ENCODE results near the gene PRKD3. TPM values are rescaled to one million over a fixed set of nuclear protein-coding genes. Genes with fewer than 3 reads are reported as not detected.

PRKD3 gene
- polyA plus RNA-seq, 1 donor from 2014 or later = 51.2 TPM

- Mint-ChIP-seq H3K36me3 (no peaks in the 10 kb centered on the region), H3K27me3 (no peaks in the 10 kb centered on the region), H3K4me3 (no peak overlapping the region), H3K4me1 (peaks cover 10 to 15% (median 14%) of the 10 kb centered on the region in 3 donors), H3K27ac (peak overlapping the region in 1 of 3 donors; percentile 0), H3K9me3 (no peaks in the 10 kb centered on the region)
These were observed 2.4 kb upstream of the PRKD3 start for GRCh38 chr2:37326866-37327634.

GRCh38 chr2:37326285-37326684, 1.7 kb upstream of the PRKD3 start:
- Mint-ChIP-seq H3K9me3 (no peaks in the 10 kb centered on the region), H3K36me3 (no peaks in the 10 kb centered on the region), H3K4me1 (peaks cover 16 to 22% (median 22%) of the 10 kb centered on the region in 3 donors), H3K27me3 (no peaks in the 10 kb centered on the region), H3K27ac (peak overlapping the region in 2 of 3 donors; percentile 0 to 7), H3K4me3 (peak overlapping the region in 3 of 4 donors; percentile 22 to 74 (median 50))

GRCh38 chr2:37325625-37326071, 1.0 kb upstream of the PRKD3 start:
- H3K27me3 Mint-ChIP-seq = no peaks in the 10 kb centered on the region
- H3K36me3 Mint-ChIP-seq = no peaks in the 10 kb centered on the region
- peak overlapping the region; percentile 90 to 96 (median 94) for H3K4me3 Mint-ChIP-seq
- H3K9me3 Mint-ChIP-seq = no peaks in the 10 kb centered on the region
- peaks cover 20 to 24% (median 21%) of the 10 kb centered on the region in 3 donors for H3K4me1 Mint-ChIP-seq
- H3K27ac Mint-ChIP-seq = peak overlapping the region; percentile 78 to 95 (median 87)

- Mint-ChIP-seq H3K27ac (peak overlapping the region in 2 of 3 donors; percentile 86 to 87), H3K27me3 (no peaks in the 10 kb centered on the region), H3K4me1 (peaks cover 27 to 31% (median 28%) of the 10 kb centered on the region in 3 donors), H3K4me3 (peak overlapping the region; percentile 77 to 95 (median 88)), H3K9me3 (no peaks in the 10 kb centered on the region), H3K36me3 (peaks cover 2% of the 10 kb centered on the region)
These were observed 172 bp downstream of the PRKD3 start for GRCh38 chr2:37324536-37324785.

GRCh38 chr2:37323781-37324535, 675 bp downstream of the PRKD3 start:
- peaks cover 31 to 35% (median 33%) of the 10 kb centered on the region in 3 donors for H3K4me1 Mint-ChIP-seq
- no peaks in the 10 kb centered on the region for H3K27me3 Mint-ChIP-seq
- H3K27ac Mint-ChIP-seq = peak overlapping the region; percentile 87 to 96 (median 96)
- no peaks in the 10 kb centered on the region for H3K9me3 Mint-ChIP-seq
- H3K36me3 Mint-ChIP-seq = peaks cover 2% of the 10 kb centered on the region
- peak overlapping the region; percentile 92 to 100 (median 98) for H3K4me3 Mint-ChIP-seq

GRCh38 chr2:37323176-37323780, 1.4 kb downstream of the PRKD3 start:
- Mint-ChIP-seq H3K27me3 (no peaks in the 10 kb centered on the region), H3K4me3 (peak overlapping the region; percentile 92 to 100 (median 98)), H3K9me3 (no peaks in the 10 kb centered on the region), H3K4me1 (peaks cover 38 to 42% (median 40%) of the 10 kb centered on the region in 3 donors), H3K27ac (peak overlapping the region; percentile 87 to 96 (median 96)), H3K36me3 (peaks cover 2% of the 10 kb centered on the region)

GRCh38 chr2:37322368-37322767, 2.3 kb downstream of the PRKD3 start:
- Mint-ChIP-seq H3K4me3 (peak overlapping the region; percentile 92 to 100 (median 98)), H3K9me3 (no peaks in the 10 kb centered on the region), H3K27me3 (no peaks in the 10 kb centered on the region), H3K4me1 (peaks cover 46 to 51% (median 47%) of the 10 kb centered on the region in 3 donors), H3K36me3 (peaks cover 2% of the 10 kb centered on the region), H3K27ac (peak overlapping the region in 2 of 3 donors; percentile 77 to 96)

- Mint-ChIP-seq H3K36me3 (peaks cover 6% of the 10 kb centered on the region), H3K27me3 (no peaks in the 10 kb centered on the region), H3K27ac (peak overlapping the region in 2 of 3 donors; percentile 11 to 77), H3K4me3 (peak overlapping the region; percentile 51 to 100 (median 95)), H3K9me3 (no peaks in the 10 kb centered on the region), H3K4me1 (peaks cover 53 to 59% (median 56%) of the 10 kb centered on the region in 3 donors)
These were observed 3.5 kb downstream of the PRKD3 start for GRCh38 chr2:37321029-37321682.

GRCh38 chr2:37319754-37320609, 4.7 kb downstream of the PRKD3 start:
- Mint-ChIP-seq H3K27ac (peak overlapping the region; percentile 11 to 89 (median 47)), H3K4me3 (peak overlapping the region; percentile 12 to 83 (median 72)), H3K4me1 (peaks cover 61 to 63% (median 62%) of the 10 kb centered on the region in 3 donors), H3K27me3 (no peaks in the 10 kb centered on the region), H3K36me3 (peaks cover 6% of the 10 kb centered on the region), H3K9me3 (no peaks in the 10 kb centered on the region)

- H3K9me3 Mint-ChIP-seq = no peaks in the 10 kb centered on the region
- peaks cover 63 to 72% (median 69%) of the 10 kb centered on the region in 3 donors for H3K4me1 Mint-ChIP-seq
- peaks cover 6% of the 10 kb centered on the region for H3K36me3 Mint-ChIP-seq
- H3K27me3 Mint-ChIP-seq = no peaks in the 10 kb centered on the region
- peak overlapping the region; percentile 51 to 75 (median 60) for H3K4me3 Mint-ChIP-seq
- peak overlapping the region; percentile 6 to 47 (median 29) for H3K27ac Mint-ChIP-seq
These were observed 6.2 kb downstream of the PRKD3 start for GRCh38 chr2:37318401-37318800.

- Mint-ChIP-seq H3K36me3 (peaks cover 6% of the 10 kb centered on the region), H3K27ac (peak overlapping the region; percentile 37 to 47 (median 39)), H3K4me3 (peak overlapping the region in 3 of 4 donors; percentile 51 to 75 (median 68)), H3K9me3 (no peaks in the 10 kb centered on the region), H3K4me1 (peaks cover 67 to 75% (median 70%) of the 10 kb centered on the region in 3 donors), H3K27me3 (no peaks in the 10 kb centered on the region)
These were observed 6.9 kb downstream of the PRKD3 start for GRCh38 chr2:37317746-37318145.

GRCh38 chr2:37316181-37316580, 8.5 kb downstream of the PRKD3 start:
- H3K4me3 Mint-ChIP-seq = peak overlapping the region; percentile 65 to 84 (median 74)
- peaks cover 6% of the 10 kb centered on the region for H3K36me3 Mint-ChIP-seq
- H3K27me3 Mint-ChIP-seq = no peaks in the 10 kb centered on the region
- H3K4me1 Mint-ChIP-seq = peaks cover 62 to 73% (median 71%) of the 10 kb centered on the region in 3 donors
- H3K27ac Mint-ChIP-seq = peak overlapping the region in 1 of 3 donors; percentile 29
- H3K9me3 Mint-ChIP-seq = no peaks in the 10 kb centered on the region

- Mint-ChIP-seq H3K4me3 (peak overlapping the region; percentile 28 to 76 (median 48)), H3K4me1 (peaks cover 67 to 77% (median 77%) of the 10 kb centered on the region in 3 donors), H3K9me3 (no peaks in the 10 kb centered on the region), H3K36me3 (peaks cover 10% of the 10 kb centered on the region), H3K27me3 (no peaks in the 10 kb centered on the region), H3K27ac (no peak overlapping the region)
These were observed 9.3 kb downstream of the PRKD3 start for GRCh38 chr2:37315364-37315763.

All from IgD-negative memory B cell (primary cell).